Neural progenitor cell (in vitro differentiated cells): Measurements from ENCODE around the gene ATP6V1E1.

Experiments
- EZH2 ChIP-seq: fragments of 200-600 bp; sonication (generic); IDR thresholded peaks from 2 replicates; pipeline ENCODE4 v1.6.1; 2017; ENCODE audit warnings: antibody characterized with exemption, mild to moderate bottlenecking, moderate library complexity
- TF ChIP-seq, protein P1 (sequence below): fragments of 200-600 bp; sonication (generic); IDR thresholded peaks from 2 replicates; pipeline ENCODE4 v1.5.1; 2017; ENCODE audit warnings: antibody characterized with exemption, mild to moderate bottlenecking

DNA sequence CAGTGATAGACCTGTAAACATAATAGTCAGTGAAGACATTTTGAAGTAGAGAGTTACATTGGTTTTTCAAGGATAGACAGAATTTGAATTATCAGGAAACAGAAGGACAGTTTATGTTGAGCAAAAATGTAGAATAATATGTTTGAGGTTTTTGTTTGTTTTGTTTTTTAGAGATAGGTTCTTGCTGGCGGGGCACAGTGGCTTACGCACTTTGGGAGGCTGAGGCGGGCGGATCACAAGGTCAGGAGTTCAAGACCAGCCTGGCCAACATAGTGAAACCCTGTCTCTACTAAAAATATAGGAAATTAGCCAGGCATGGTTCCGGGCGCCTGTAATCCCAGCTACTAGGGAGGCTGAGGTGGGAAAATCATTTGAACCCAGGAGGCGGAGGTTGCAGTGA lies 45.6 kb upstream of the ATP6V1E1 start:
- TF ChIP-seq, protein P1, sequence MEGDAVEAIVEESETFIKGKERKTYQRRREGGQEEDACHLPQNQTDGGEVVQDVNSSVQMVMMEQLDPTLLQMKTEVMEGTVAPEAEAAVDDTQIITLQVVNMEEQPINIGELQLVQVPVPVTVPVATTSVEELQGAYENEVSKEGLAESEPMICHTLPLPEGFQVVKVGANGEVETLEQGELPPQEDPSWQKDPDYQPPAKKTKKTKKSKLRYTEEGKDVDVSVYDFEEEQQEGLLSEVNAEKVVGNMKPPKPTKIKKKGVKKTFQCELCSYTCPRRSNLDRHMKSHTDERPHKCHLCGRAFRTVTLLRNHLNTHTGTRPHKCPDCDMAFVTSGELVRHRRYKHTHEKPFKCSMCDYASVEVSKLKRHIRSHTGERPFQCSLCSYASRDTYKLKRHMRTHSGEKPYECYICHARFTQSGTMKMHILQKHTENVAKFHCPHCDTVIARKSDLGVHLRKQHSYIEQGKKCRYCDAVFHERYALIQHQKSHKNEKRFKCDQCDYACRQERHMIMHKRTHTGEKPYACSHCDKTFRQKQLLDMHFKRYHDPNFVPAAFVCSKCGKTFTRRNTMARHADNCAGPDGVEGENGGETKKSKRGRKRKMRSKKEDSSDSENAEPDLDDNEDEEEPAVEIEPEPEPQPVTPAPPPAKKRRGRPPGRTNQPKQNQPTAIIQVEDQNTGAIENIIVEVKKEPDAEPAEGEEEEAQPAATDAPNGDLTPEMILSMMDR = no peak
- TF ChIP-seq EZH2 = no peak
